DMS114 treated with DMSO at 0.1 percent for 48 hours (cell line): ENCODE data around the gene LEAP2.
"Not testable (repeated sequence)": the region's sequence is repeated elsewhere in the genome, so short reads cannot be mapped to it uniquely, and the experiment has no call there.

Experiments
- DNase-seq: peaks from one replicate; lab custom pipeline; 2025; ENCODE audit not compliant: unreplicated experiment; lab: John Stamatoyannopoulos, UW

LEAP2 gene

GRCh38 chr5:132840313-132840712 lies 33.2 kb upstream of the LEAP2 start:
- no peak for DNase-seq

- no peak for DNase-seq
Measured at GRCh38 chr5:132840896-132841295, 32.6 kb upstream of the LEAP2 start.

- no peak for DNase-seq
Measured at GRCh38 chr5:132841305-132841704, 32.2 kb upstream of the LEAP2 start.

- no peak for DNase-seq
Measured at GRCh38 chr5:132848270-132848669, 25.2 kb upstream of the LEAP2 start.

- no peak for DNase-seq
Measured at GRCh38 chr5:132849347-132849746, 24.1 kb upstream of the LEAP2 start.

GRCh38 chr5:132850066-132850465 lies 23.4 kb upstream of the LEAP2 start:
- DNase-seq = no peak

- no peak for DNase-seq
Measured at GRCh38 chr5:132853323-132853722, 20.1 kb upstream of the LEAP2 start.

- no peak for DNase-seq
Measured at GRCh38 chr5:132853790-132854189, 19.7 kb upstream of the LEAP2 start.

- no peak for DNase-seq
Measured at GRCh38 chr5:132854301-132854700, 19.2 kb upstream of the LEAP2 start.

GRCh38 chr5:132854992-132855391 lies 18.5 kb upstream of the LEAP2 start:
- not testable (repeated sequence) for DNase-seq

- no peak for DNase-seq
Measured at GRCh38 chr5:132856011-132856410, 17.5 kb upstream of the LEAP2 start.

- DNase-seq = no peak
Measured at GRCh38 chr5:132859889-132860437, 13.5 kb upstream of the LEAP2 start.

- DNase-seq = no peak
Measured at GRCh38 chr5:132860742-132861141, 12.7 kb upstream of the LEAP2 start.

- no peak for DNase-seq
Measured at GRCh38 chr5:132865668-132866341, 7.7 kb upstream of the LEAP2 start.

GRCh38 chr5:132866342-132867045 lies 7.0 kb upstream of the LEAP2 start, which contains the start of the genes GDF9 and UQCRQ:
GDF9 (minus strand) TSS chr5:132866469; CDS start chr5:132864533, 1,936 bp downstream.
UQCRQ (plus strand) TSS chr5:132866642; CDS start chr5:132866882, 240 bp downstream.
- DNase-seq = peak; percentile 98

GRCh38 chr5:132867046-132867451 lies 6.4 kb upstream of the LEAP2 start:
- no peak for DNase-seq

GRCh38 chr5:132868754-132869153 lies 4.7 kb upstream of the LEAP2 start:
- DNase-seq = no peak

GRCh38 chr5:132870801-132871200 lies 2.7 kb upstream of the LEAP2 start:
- DNase-seq = no peak

- no peak for DNase-seq
Measured at GRCh38 chr5:132871459-132872284, 1.8 kb upstream of the LEAP2 start.

GRCh38 chr5:132872788-132873118 lies 715 bp upstream of the LEAP2 start:
- no peak for DNase-seq

GRCh38 chr5:132873930-132874271 lies 433 bp downstream of the LEAP2 start:
- DNase-seq = no peak
